K562 (cell line): Measurements from ENCODE around the gene SLC9A3. TPM values are rescaled to one million over a fixed set of nuclear protein-coding genes. Genes with fewer than 3 reads are reported as not detected.

Experiments used
- CCAR2 ChIP-seq: fragments of 200-400 bp; formaldehyde crosslinking; IDR thresholded peaks from 2 replicates; pipeline ENCODE4 v1.6.1; 2017; ENCODE audit warnings: mild to moderate bottlenecking, low read depth, low read length
- ILK ChIP-seq: fragments of 450-650 bp; IDR thresholded peaks from 2 replicates; pipeline ENCODE4 v1.6.1; 2016; ENCODE audit warnings: missing genetic modification characterization, low read depth, mild to moderate bottlenecking, missing compliant biosample characterization, moderate library complexity, borderline replicate concordance
- JUN ChIP-seq, 2 experiments: sonication (generic) in 1 of 2; formaldehyde crosslinking in 1 of 2; IDR thresholded peaks; 2 replicates each; pipeline versions ENCODE4 v1.6.1 to v1.8.0; 2012 to 2022; ENCODE audit warnings: borderline replicate concordance in 2 of 2, mild to moderate bottlenecking in 2 of 2, improper control_type of control experiment in 1 of 2, low read depth in 1 of 2, low read length in 1 of 2, missing genetic modification reagents in 1 of 2
- KLF16 ChIP-seq: IDR thresholded peaks from 2 replicates; pipeline ENCODE4 v1.6.1; 2016; ENCODE audit warnings: antibody characterized with exemption
- POLR2G ChIP-seq: fragments of 200-400 bp; formaldehyde crosslinking; IDR thresholded peaks from 2 replicates; pipeline ENCODE4 v1.6.1; 2017; ENCODE audit warnings: low read depth, mild to moderate bottlenecking, antibody characterized with exemption, low read length, moderate library complexity
- SMARCA4 ChIP-seq: fragments of 450-650 bp; IDR thresholded peaks from 2 replicates; pipeline ENCODE4 v1.6.1; 2016
- SMC3 ChIP-seq: conservative IDR thresholded peaks from 2 replicates; pipeline ENCODE4 v1.6.1; 2011; ENCODE audit warnings: low read depth, low read length, improper control_type of control experiment; ENCODE audit not compliant: insufficient read depth
- ZNF24 ChIP-seq: fragments of 450-650 bp; IDR thresholded peaks from 2 replicates; pipeline ENCODE4 v1.6.1; 2016
- polyA plus RNA-seq, 8 experiments: library from polyadenylated mRNA; depleted of rRNA in 4 of 8; stranded (reverse) in 5 of 8; unstranded in 3 of 8; fragments of >200 nt; fragmentation: Nextera tagmentation in 2 of 8; fragmentation: Illumina TruSeq in 1 of 8; extraction: Ambion mirVana in 2 of 8; extraction: Trizol in 1 of 8; gene quantifications; 2 replicates each; pipeline versions ENCODE4 v1.2.1 to v1.2.3, GENCODE V29; 2011 to 2014; ENCODE audit warnings: inconsistent platforms in 1 of 8, missing spikeins in 1 of 8
- total RNA-seq, 7 experiments: library from RNA; depleted of rRNA in 6 of 7; stranded (reverse); fragments of >200 nt in 6 of 7; fragmentation: Illumina TruSeq in 2 of 7; extraction: Trizol in 2 of 7; gene quantifications; 2 replicates each; pipeline versions ENCODE4 v1.2.1 to v1.2.3, GENCODE V29; 2011 to 2021; ENCODE audit warnings: low replicate concordance in 1 of 7
- TF ChIP-seq, protein P1 (sequence below): fragments of 450-650 bp; IDR thresholded peaks from 2 replicates; pipeline ENCODE4 v1.6.1; 2016; ENCODE audit warnings: low read depth
- TF ChIP-seq, protein P2 (sequence below): fragments of 450-650 bp; IDR thresholded peaks from 2 replicates; pipeline ENCODE4 v1.6.1; 2018; ENCODE audit not compliant: partially characterized antibody

SLC9A3 gene
- total and polyA plus RNA-seq, 9 of the 15 experiments (the other 6 are each of a cell fraction or from before 2014, with no cell fraction given): 1.5 to 5.8 (median 3.7) TPM; not detected in 2

DNA sequence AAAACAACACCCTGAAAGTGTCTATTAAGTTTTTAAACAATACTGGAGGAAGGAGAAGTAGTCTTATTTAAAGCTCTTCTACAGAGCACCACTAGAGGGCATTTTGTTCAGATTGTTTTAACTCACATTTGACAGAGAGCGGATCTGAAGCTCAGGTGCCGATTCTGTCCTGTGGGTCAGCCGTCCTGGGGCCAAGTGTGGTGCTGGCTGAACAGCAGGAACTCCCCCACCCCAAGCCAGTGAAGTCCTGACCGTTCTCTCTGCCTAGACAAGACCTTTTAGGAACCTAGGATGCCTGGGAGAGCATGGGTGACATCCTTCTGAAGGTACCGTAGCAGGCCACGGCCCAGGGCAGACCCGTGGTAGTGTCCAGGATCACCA lies 77.4 kb downstream of the SLC9A3 start (continued):
- TF ChIP-seq, protein P1, sequence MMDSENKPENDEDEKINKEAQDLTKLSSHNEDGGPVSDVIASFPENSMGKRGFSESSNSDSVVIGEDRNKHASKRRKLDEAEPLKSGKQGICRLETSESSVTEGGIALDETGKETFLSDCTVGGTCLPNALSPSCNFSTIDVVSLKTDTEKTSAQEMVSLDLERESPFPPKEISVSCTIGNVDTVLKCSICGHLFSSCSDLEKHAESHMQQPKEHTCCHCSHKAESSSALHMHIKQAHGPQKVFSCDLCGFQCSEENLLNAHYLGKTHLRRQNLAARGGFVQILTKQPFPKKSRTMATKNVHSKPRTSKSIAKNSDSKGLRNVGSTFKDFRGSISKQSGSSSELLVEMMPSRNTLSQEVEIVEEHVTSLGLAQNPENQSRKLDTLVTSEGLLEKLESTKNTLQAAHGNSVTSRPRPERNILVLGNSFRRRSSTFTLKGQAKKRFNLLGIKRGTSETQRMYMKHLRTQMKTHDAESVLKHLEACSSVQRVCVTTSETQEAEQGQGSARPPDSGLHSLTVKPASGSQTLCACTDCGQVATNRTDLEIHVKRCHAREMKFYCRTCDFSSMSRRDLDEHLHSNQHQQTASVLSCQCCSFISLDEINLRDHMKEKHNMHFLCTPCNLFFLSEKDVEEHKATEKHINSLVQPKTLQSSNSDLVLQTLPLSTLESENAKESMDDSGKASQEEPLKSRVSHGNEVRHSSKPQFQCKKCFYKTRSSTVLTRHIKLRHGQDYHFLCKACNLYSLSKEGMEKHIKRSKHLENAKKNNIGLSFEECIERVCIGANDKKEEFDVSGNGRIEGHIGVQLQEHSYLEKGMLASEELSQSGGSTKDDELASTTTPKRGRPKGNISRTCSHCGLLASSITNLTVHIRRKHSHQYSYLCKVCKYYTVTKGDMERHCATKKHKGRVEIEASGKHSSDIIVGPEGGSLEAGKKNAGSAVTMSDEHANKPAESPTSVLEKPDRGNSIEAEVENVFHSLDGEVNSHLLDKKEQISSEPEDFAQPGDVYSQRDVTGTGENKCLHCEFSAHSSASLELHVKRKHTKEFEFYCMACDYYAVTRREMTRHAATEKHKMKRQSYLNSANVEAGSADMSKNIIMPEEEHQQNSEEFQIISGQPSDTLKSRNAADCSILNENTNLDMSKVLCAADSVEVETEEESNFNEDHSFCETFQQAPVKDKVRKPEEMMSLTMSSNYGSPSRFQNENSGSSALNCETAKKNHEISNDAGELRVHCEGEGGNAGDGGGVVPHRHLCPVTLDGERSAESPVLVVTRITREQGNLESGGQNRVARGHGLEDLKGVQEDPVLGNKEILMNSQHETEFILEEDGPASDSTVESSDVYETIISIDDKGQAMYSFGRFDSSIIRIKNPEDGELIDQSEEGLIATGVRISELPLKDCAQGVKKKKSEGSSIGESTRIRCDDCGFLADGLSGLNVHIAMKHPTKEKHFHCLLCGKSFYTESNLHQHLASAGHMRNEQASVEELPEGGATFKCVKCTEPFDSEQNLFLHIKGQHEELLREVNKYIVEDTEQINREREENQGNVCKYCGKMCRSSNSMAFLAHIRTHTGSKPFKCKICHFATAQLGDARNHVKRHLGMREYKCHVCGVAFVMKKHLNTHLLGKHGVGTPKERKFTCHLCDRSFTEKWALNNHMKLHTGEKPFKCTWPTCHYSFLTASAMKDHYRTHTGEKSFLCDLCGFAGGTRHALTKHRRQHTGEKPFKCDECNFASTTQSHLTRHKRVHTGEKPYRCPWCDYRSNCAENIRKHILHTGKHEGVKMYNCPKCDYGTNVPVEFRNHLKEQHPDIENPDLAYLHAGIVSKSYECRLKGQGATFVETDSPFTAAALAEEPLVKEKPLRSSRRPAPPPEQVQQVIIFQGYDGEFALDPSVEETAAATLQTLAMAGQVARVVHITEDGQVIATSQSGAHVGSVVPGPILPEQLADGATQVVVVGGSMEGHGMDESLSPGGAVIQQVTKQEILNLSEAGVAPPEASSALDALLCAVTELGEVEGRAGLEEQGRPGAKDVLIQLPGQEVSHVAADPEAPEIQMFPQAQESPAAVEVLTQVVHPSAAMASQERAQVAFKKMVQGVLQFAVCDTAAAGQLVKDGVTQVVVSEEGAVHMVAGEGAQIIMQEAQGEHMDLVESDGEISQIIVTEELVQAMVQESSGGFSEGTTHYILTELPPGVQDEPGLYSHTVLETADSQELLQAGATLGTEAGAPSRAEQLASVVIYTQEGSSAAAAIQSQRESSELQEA: no peak
- TF ChIP-seq SMARCA4 (no peak), JUN (IDR thresholded peaks at IDR 0.05; ENCODE audit: borderline replicate concordance, low read depth, low read length) (no peak), JUN (CRISPR knock-in tag; IDR thresholded peaks at IDR 0.05; ENCODE audit: borderline replicate concordance) (no peak), SMC3 (peak; percentile 29; the same call in 1 of the 2 replicates), ILK (tag) (no peak), ZNF24 (no peak), POLR2G (no peak), KLF16 (no peak), CCAR2 (no peak)
- TF ChIP-seq, protein P2, sequence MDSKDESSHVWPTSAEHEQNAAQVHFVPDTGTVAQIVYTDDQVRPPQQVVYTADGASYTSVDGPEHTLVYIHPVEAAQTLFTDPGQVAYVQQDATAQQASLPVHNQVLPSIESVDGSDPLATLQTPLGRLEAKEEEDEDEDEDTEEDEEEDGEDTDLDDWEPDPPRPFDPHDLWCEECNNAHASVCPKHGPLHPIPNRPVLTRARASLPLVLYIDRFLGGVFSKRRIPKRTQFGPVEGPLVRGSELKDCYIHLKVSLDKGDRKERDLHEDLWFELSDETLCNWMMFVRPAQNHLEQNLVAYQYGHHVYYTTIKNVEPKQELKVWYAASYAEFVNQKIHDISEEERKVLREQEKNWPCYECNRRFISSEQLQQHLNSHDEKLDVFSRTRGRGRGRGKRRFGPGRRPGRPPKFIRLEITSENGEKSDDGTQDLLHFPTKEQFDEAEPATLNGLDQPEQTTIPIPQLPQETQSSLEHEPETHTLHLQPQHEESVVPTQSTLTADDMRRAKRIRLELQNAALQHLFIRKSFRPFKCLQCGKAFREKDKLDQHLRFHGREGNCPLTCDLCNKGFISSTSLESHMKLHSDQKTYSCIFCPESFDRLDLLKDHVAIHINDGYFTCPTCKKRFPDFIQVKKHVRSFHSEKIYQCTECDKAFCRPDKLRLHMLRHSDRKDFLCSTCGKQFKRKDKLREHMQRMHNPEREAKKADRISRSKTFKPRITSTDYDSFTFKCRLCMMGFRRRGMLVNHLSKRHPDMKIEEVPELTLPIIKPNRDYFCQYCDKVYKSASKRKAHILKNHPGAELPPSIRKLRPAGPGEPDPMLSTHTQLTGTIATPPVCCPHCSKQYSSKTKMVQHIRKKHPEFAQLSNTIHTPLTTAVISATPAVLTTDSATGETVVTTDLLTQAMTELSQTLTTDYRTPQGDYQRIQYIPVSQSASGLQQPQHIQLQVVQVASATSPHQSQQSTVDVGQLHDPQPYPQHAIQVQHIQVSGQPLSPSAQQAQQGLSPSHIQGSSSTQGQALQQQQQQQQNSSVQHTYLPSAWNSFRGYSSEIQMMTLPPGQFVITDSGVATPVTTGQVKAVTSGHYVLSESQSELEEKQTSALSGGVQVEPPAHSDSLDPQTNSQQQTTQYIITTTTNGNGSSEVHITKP: peak; percentile 5
